GM12878 (cell line): ENCODE data around the gene NPAS3. TPM values are rescaled to one million over a fixed set of nuclear protein-coding genes. Genes with fewer than 3 reads are reported as not detected.

ENCODE experiments used
- ATAC-seq: fragments of 200-7000 bp; cut with Tn5 transposase; 3 replicates; pipeline ENCODE4 v1.9.1; 2020; ENCODE audit warnings: mild to moderate bottlenecking, moderate library complexity
- BruUV-seq: library from RNA; stranded (reverse); fragments of 400-500 nt; replicated peaks from 2 replicates; lab custom pipeline; 2021; lab: Mats Ljungman, UMichigan
- CTCF ChIA-PET: fragments of 300-600 bp; sonication (Branson Sonifier 250); formaldehyde crosslinking; extraction: SDS; loops from one replicate; lab custom pipeline; 2021; ENCODE audit warnings: inconsistent platforms; lab: Yijun Ruan, JAX
- POLR2A ChIA-PET: fragments of 350-600 bp; formaldehyde crosslinking; extraction: SDS; loops from one replicate; lab custom pipeline; 2021; ENCODE audit warnings: inconsistent platforms; lab: Charles Lee
- RAD21 ChIA-PET: fragments of 300-600 bp; sonication (Branson Sonifier 250); formaldehyde crosslinking; loops from one replicate; lab custom pipeline; 2023; ENCODE audit warnings: antibody characterized with exemption; ENCODE audit not compliant: unreplicated experiment; lab: Charles Lee
- SMC1A ChIA-PET: fragments of 300-600 bp; sonication (Branson Sonifier 250); formaldehyde crosslinking; loops from one replicate; lab custom pipeline; 2023; ENCODE audit not compliant: unreplicated experiment, uncharacterized antibody; lab: Charles Lee
- DNase-seq: peaks from one replicate; pipeline ENCODE4 v3.0.0-alpha.2; 2011; ENCODE audit warnings: low read depth, low spot score
- FAIRE-seq: peaks from 3 replicates; lab custom pipeline; 2011; peaks lifted over from hg19 to GRCh38; lab: Jason Lieb, UNC
- H2AFZ ChIP-seq: 2 replicates; pipeline ENCODE4 v1.6.0; 2011; ENCODE audit warnings: low read depth, low read length, control low read depth; ENCODE audit not compliant: control insufficient read depth
- H3K27ac ChIP-seq: 2 replicates; pipeline ENCODE4 v1.5.1; 2011; ENCODE audit warnings: control low read depth; ENCODE audit not compliant: control insufficient read depth, insufficient read depth
- H3K27me3 ChIP-seq, 2 experiments: replicated peaks in 1 of 2; 2 replicates each; pipeline versions ENCODE4 v1.6.0 to v1.6.1; 2011; ENCODE audit warnings: low read length in 1 of 2; ENCODE audit not compliant: control insufficient read depth in 2 of 2, insufficient read depth in 2 of 2
- H3K36me3 ChIP-seq, 2 experiments: 2 replicates each; pipeline ENCODE4 v1.5.1; 2011; ENCODE audit warnings: low read length in 1 of 2; ENCODE audit not compliant: control insufficient read depth in 2 of 2, insufficient read depth in 2 of 2
- H3K4me1 ChIP-seq: 2 replicates; pipeline ENCODE4 v1.6.1; 2011; ENCODE audit warnings: mild to moderate bottlenecking, low read length, moderate library complexity, mixed read lengths; ENCODE audit not compliant: control insufficient read depth, insufficient read depth
- H3K4me2 ChIP-seq: 2 replicates; pipeline ENCODE4 v1.6.0; 2011; ENCODE audit warnings: control low read depth; ENCODE audit not compliant: control insufficient read depth, insufficient read depth
- H3K4me3 ChIP-seq: fragments of 200-600 bp; sonication (generic); 2 replicates; pipeline ENCODE4 v1.5.1; 2016
- H3K79me2 ChIP-seq: 2 replicates; pipeline ENCODE4 v1.6.0; 2011; ENCODE audit warnings: low read length; ENCODE audit not compliant: control insufficient read depth, insufficient read depth
- H3K9ac ChIP-seq: 2 replicates; pipeline ENCODE4 v1.8.0; 2011; ENCODE audit warnings: low read length, control low read depth, mixed read lengths; ENCODE audit not compliant: control insufficient read depth, insufficient read depth
- H3K9me3 ChIP-seq: replicated peaks from 3 replicates; pipeline ENCODE4 v1.5.1; 2011; ENCODE audit warnings: mild to moderate bottlenecking, low read length; ENCODE audit not compliant: control insufficient read depth, insufficient read depth
- H4K20me1 ChIP-seq: 2 replicates; pipeline ENCODE4 v1.6.0; 2011; ENCODE audit not compliant: control insufficient read depth, insufficient read depth
- HDAC2 ChIP-seq: fragments of 200-600 bp; sonication (generic); IDR thresholded peaks from 2 replicates; pipeline ENCODE4 v1.6.1; 2017
- NR2F1 ChIP-seq: fragments of 450-650 bp; conservative IDR thresholded peaks from 2 replicates; pipeline ENCODE4 v1.6.1; 2017; ENCODE audit warnings: mild to moderate bottlenecking
- WGBS: methylation state at CpG from one replicate; pipeline ENCODE4 v1.1.6; 2016; ENCODE audit warnings: low lambda C conversion rate; ENCODE audit not compliant: insufficient replicate concordance, insufficient coverage; ENCODE audit errors: missing lambda C conversion rate; 5-methylcytosine and 5-hydroxymethylcytosine counted together
- in situ Hi-C: fragments of 300-500 bp; cut with MboI; formaldehyde crosslinking; loops from 9 replicates; pipeline ENCODE4 v1.14.3; 2018; ENCODE audit warnings: mixed read lengths
- intact Hi-C: fragments of 100-400 bp; cut with micrococcal nuclease; formaldehyde crosslinking; loops from one replicate; pipeline ENCODE4 v1.14.2; 2022; ENCODE audit not compliant: unreplicated experiment
- polyA plus RNA-seq, 11 experiments: library from polyadenylated mRNA; depleted of rRNA in 4 of 11; unstranded in 6 of 11; stranded (reverse) in 5 of 11; fragments of >200 nt; fragmentation: Nextera tagmentation in 4 of 11; fragmentation: Illumina TruSeq in 1 of 11; extraction: Ambion mirVana in 4 of 11; extraction: Trizol in 1 of 11; gene quantifications; 1 replicate in 1 of 11; 2 replicates in 10 of 11; pipeline versions ENCODE4 v1.2.1 to v1.2.3, GENCODE V29; 2011 to 2016; ENCODE audit warnings: inconsistent platforms in 2 of 11, missing spikeins in 2 of 11, low read depth in 1 of 11
- total RNA-seq, 4 experiments: library from RNA; depleted of rRNA in 3 of 4; stranded (reverse); fragments of >200 nt in 3 of 4; fragmentation: Illumina TruSeq in 1 of 4; extraction: Trizol in 1 of 4; gene quantifications; 2 replicates each; pipeline versions ENCODE4 v1.2.1 to v1.2.3, GENCODE V29; 2013 to 2021

The NPAS3 gene
- total and polyA plus RNA-seq, 10 of the 15 experiments (the other 5 are each of a cell fraction or from before 2014, with no cell fraction given), result under 0.01 to 2.7 (median 0.03) TPM; not detected in 6

DNA sequence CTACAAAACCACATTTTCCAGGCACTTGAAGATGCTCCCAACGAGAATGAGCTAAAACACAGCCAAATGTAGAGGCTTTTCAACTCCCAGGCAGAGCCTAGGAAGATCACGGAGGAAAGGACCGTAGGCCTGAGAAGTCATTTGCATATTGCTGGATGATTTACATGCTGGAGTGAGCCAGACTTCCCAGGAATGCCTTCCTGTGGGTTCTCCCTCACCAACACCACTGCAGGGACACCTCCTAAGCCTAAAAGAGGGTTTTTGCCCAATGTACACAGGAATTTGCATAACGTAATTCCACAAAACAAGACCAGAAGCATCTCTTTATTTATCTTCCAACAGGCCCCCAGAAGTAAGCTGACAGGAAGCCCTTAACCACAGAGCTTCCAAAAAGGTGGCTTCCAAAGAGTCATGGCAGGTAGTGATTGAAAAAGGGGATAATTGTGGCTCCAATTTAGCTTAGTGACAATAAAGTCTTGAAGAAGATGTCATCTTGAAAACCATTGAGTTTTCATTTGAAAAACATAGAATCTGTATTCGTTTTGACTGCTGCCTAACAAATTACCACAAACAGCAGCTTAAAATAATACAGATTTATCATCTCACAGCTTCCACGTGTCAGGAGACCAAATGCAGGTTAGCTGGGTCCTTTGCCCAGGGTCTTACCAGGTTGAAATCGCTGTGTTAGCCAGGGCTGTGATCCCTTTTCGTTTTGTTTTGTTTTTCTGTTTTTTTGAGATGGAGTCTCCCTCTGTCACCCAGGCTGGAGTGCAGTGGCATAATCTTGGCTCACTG is 896.0 kb downstream of the NPAS3 start:
- H2AFZ ChIP-seq, result no peak overlapping the region
- intact Hi-C loops, result loop anchor here (5.0 kb wide), 1 partner anchor 488 kb away; no protein-coding TSS in a partner anchor
- no peaks in the 10 kb centered on the region for H4K20me1 ChIP-seq
- no peak overlapping the region for H3K27ac ChIP-seq
- BruUV-seq, result no TSS peak
- ATAC-seq, result no peak
- TF ChIP-seq NR2F1, result no peak
- ChIA-PET SMC1A (interaction anchor here (0.7 to 2.4 kb wide), 15 partner anchors 9 to 638 kb away, joined by 3 to 10 read pairs (median 4); no protein-coding TSS in a partner anchor), CTCF (interaction anchor here (0.6 to 21.4 kb wide), 13 partner anchors 11 to 555 kb away, joined by 3 to 809 read pairs (median 4); no protein-coding TSS in a partner anchor), POLR2A (interaction anchor here (0.8 kb wide), 1 partner anchor 11 kb away, joined by 3 read pairs; no protein-coding TSS in a partner anchor), RAD21 (interaction anchor here (0.7 to 19.1 kb wide), 5 partner anchors 9 to 394 kb away, joined by 3 to 466 read pairs (median 6); no protein-coding TSS in a partner anchor)
- H3K9ac ChIP-seq, result no peak overlapping the region
- H3K4me2 ChIP-seq, result no peak overlapping the region
- FAIRE-seq, result no peak
- H3K4me1 ChIP-seq, result no peaks in the 10 kb centered on the region
- DNase-seq, result no peak
- no peak overlapping the region for H3K4me3 ChIP-seq
- H3K27me3 ChIP-seq, result no peaks in the 10 kb centered on the region
- H3K9me3 ChIP-seq, result no peaks in the 10 kb centered on the region
- no peaks in the 10 kb centered on the region for H3K79me2 ChIP-seq
- 10% methylated on average over 8 of the region's 8 CpGs for WGBS
- no peaks in the 10 kb centered on the region for H3K36me3 ChIP-seq
- in situ Hi-C loops, result loop anchor here (5.0 kb wide), 3 partner anchors 258 to 468 kb away; no protein-coding TSS in a partner anchor

- Histone ChIP-seq H4K20me1 (no peaks in the 10 kb centered on the region), H3K9ac (no peak overlapping the region), H3K36me3 (no peaks in the 10 kb centered on the region), H3K27ac (no peak overlapping the region), H3K4me1 (no peaks in the 10 kb centered on the region), H2AFZ (no peak overlapping the region), H3K4me3 (no peak overlapping the region), H3K27me3 (no peaks in the 10 kb centered on the region), H3K9me3 (no peaks in the 10 kb centered on the region), H3K4me2 (no peak overlapping the region)
- WGBS, result 40% methylated on average over 6 of the region's 6 CpGs
- ChIA-PET RAD21 (interaction anchor here (1.0 to 19.1 kb wide), 5 partner anchors 8 to 394 kb away, joined by 3 to 466 read pairs (median 6); no protein-coding TSS in a partner anchor), CTCF (interaction anchor here (0.6 to 21.4 kb wide), 12 partner anchors 10 to 554 kb away, joined by 3 to 809 read pairs (median 4); no protein-coding TSS in a partner anchor), SMC1A (interaction anchor here (0.8 to 2.4 kb wide), 12 partner anchors 8 to 394 kb away, joined by 3 to 10 read pairs (median 4); no protein-coding TSS in a partner anchor), POLR2A (no interaction called here)
- intact Hi-C loops (loop anchor here (5.0 kb wide), 1 partner anchor 487 kb away; no protein-coding TSS in a partner anchor), in situ Hi-C loops (loop anchor here (5.0 kb wide), 3 partner anchors 257 to 467 kb away; no protein-coding TSS in a partner anchor)
- ATAC-seq (no peak), DNase-seq (no peak), FAIRE-seq (no peak)
- no TSS peak for BruUV-seq
- no peak for TF ChIP-seq HDAC2
- TF ChIP-seq, all 136 proteins: peak for 0
- H3K79me2 ChIP-seq, result no peaks in the 10 kb centered on the region
Observed at GRCh38 chr14:33835261-33835655, 896.6 kb downstream of the NPAS3 start.
